HUES48 (cell line): ENCODE results near the gene PPP1R16B.

Experiments used
- H3K27ac ChIP-seq: one replicate; pipeline ENCODE4 v1.7.0; 2013; ENCODE audit warnings: low read depth, low read length, inconsistent platforms
- H3K27me3 ChIP-seq: 2 replicates; pipeline ENCODE4 v1.6.1; 2013; ENCODE audit warnings: mild to moderate bottlenecking, low read length; ENCODE audit not compliant: control insufficient read depth, insufficient read depth
- H3K36me3 ChIP-seq: 2 replicates; pipeline ENCODE4 v1.6.1; 2013; ENCODE audit warnings: low read length; ENCODE audit not compliant: control insufficient read depth, insufficient read depth
- H3K4me1 ChIP-seq: 2 replicates; pipeline ENCODE4 v1.6.1; 2013; ENCODE audit warnings: mild to moderate bottlenecking, low read length; ENCODE audit not compliant: control insufficient read depth, insufficient read depth
- H3K4me3 ChIP-seq: 2 replicates; pipeline ENCODE4 v1.5.1; 2013; ENCODE audit warnings: mild to moderate bottlenecking, low read depth, low read length
- H3K9ac ChIP-seq: 2 replicates; pipeline ENCODE4 v1.6.1; 2013; ENCODE audit warnings: mild to moderate bottlenecking, low read depth, low read length, moderate library complexity
- H3K9me3 ChIP-seq: 2 replicates; pipeline ENCODE4 v1.6.1; 2013; ENCODE audit warnings: low read length; ENCODE audit not compliant: control insufficient read depth, insufficient read depth

PPP1R16B gene

GRCh38 chr20:38924718-38925117 is 119.2 kb downstream of the PPP1R16B start:
- H3K27me3 ChIP-seq = no peaks in the 10 kb centered on the region
- peaks cover 10% of the 10 kb centered on the region; the same call in 1 of the 2 replicates for H3K36me3 ChIP-seq
- H3K9me3 ChIP-seq = no peaks in the 10 kb centered on the region
- H3K4me1 ChIP-seq = peaks cover 10% of the 10 kb centered on the region; the same call in 1 of the 2 replicates
- H3K9ac ChIP-seq = no peak overlapping the region
- H3K4me3 ChIP-seq = no peak overlapping the region
- no peak overlapping the region for H3K27ac ChIP-seq

GRCh38 chr20:38926142-38926933 is 120.8 kb downstream of the PPP1R16B start, which contains the start of gene FAM83D:
FAM83D (plus strand) TSS chr20:38926417; CDS start chr20:38926443, 26 bp downstream.
- peaks cover 16% of the 10 kb centered on the region; the same call in 1 of the 2 replicates for H3K36me3 ChIP-seq
- H3K27me3 ChIP-seq = no peaks in the 10 kb centered on the region
- peak within 1 kb of the TSS; percentile 96 for H3K4me3 ChIP-seq
- peak within 1 kb of the TSS; percentile 85 for H3K9ac ChIP-seq
- peak within 1 kb of the TSS; percentile 70 for H3K27ac ChIP-seq
- H3K9me3 ChIP-seq = no peaks in the 10 kb centered on the region
- peaks cover 10% of the 10 kb centered on the region; the same call in 1 of the 2 replicates for H3K4me1 ChIP-seq

GRCh38 chr20:38926934-38927616 is 121.6 kb downstream of the PPP1R16B start:
- H3K4me1 ChIP-seq = peaks cover 10% of the 10 kb centered on the region; the same call in 1 of the 2 replicates

DNA sequence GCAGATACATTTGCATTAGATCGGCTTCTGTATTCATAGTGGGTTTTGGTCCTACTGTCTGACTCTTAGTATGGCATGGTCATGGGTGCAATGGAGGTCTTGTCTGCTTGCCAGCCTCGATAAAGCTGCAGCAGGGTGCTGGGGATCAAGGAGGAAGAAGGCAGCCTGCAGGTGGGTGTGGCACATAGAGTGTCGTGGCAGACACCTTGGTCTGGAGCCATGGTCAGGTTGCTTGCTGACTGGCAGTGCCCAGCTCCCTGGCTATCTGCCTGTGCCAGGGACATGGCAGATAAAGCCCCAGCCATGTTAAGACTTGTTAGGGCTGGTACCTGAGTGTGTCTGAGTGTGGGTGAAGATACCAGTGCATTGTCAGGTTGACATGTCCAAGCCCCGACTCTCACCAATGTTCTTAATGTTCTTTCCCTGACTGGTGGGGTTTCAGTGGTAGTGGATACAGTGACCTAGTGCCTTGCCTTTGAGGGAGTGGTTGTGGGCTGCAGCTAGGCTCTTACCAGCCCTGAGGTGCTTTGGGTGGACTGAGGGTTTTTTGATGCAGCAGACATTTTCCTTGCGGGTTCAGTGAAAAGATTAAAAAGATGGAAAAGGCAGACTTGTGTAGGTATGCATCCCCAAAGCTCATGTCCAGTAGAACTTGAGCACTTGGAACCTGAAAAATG is 122.5 kb downstream of the PPP1R16B start:
- H3K36me3 ChIP-seq = peaks cover 16% of the 10 kb centered on the region; the same call in 1 of the 2 replicates
- H3K9ac ChIP-seq = no peak overlapping the region; the same call in 1 of the 2 replicates
- H3K4me1 ChIP-seq = peaks cover 10% of the 10 kb centered on the region; the same call in 1 of the 2 replicates
- H3K27ac ChIP-seq = no peak overlapping the region
- no peaks in the 10 kb centered on the region for H3K9me3 ChIP-seq
- no peaks in the 10 kb centered on the region for H3K27me3 ChIP-seq
- peak overlapping the region; percentile 96 for H3K4me3 ChIP-seq

More at GRCh38 chr20:38926934-38927616, 121.6 kb downstream of the PPP1R16B start:
- peak overlapping the region; percentile 96 for H3K4me3 ChIP-seq
- H3K9me3 ChIP-seq = no peaks in the 10 kb centered on the region
- H3K27me3 ChIP-seq = no peaks in the 10 kb centered on the region
- peak overlapping the region; percentile 70 for H3K27ac ChIP-seq
- peaks cover 16% of the 10 kb centered on the region; the same call in 1 of the 2 replicates for H3K36me3 ChIP-seq
- H3K9ac ChIP-seq = peak overlapping the region; percentile 85

DNA sequence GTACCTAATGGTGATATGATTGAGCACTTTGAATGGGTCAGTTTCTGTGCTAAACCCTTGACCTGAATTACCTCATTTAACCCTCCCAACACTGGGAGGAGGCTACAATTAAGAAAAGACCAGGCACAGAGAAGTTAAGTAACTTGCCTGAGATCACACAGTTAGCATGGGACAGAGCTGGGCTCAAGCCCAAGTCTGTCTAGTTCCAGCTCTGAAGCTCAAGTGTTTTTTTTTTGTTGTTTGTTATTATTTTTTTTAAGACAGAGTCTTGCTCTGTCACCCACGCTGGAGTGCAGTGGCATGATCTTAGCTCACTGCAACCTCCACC is 124.7 kb downstream of the PPP1R16B start:
- Histone ChIP-seq H3K36me3 (peaks cover 22% of the 10 kb centered on the region; the same call in 1 of the 2 replicates), H3K27me3 (no peaks in the 10 kb centered on the region), H3K9me3 (no peaks in the 10 kb centered on the region), H3K9ac (no peak overlapping the region), H3K27ac (no peak overlapping the region), H3K4me3 (no peak overlapping the region), H3K4me1 (peaks cover 10% of the 10 kb centered on the region; the same call in 1 of the 2 replicates)

GRCh38 chr20:38931984-38932383 is 126.5 kb downstream of the PPP1R16B start:
- Histone ChIP-seq H3K27ac (no peak overlapping the region), H3K4me1 (peaks cover 10% of the 10 kb centered on the region; the same call in 1 of the 2 replicates), H3K9me3 (no peaks in the 10 kb centered on the region), H3K4me3 (no peak overlapping the region), H3K9ac (no peak overlapping the region), H3K36me3 (peaks cover 32% of the 10 kb centered on the region; the same call in 1 of the 2 replicates), H3K27me3 (no peaks in the 10 kb centered on the region)

DNA sequence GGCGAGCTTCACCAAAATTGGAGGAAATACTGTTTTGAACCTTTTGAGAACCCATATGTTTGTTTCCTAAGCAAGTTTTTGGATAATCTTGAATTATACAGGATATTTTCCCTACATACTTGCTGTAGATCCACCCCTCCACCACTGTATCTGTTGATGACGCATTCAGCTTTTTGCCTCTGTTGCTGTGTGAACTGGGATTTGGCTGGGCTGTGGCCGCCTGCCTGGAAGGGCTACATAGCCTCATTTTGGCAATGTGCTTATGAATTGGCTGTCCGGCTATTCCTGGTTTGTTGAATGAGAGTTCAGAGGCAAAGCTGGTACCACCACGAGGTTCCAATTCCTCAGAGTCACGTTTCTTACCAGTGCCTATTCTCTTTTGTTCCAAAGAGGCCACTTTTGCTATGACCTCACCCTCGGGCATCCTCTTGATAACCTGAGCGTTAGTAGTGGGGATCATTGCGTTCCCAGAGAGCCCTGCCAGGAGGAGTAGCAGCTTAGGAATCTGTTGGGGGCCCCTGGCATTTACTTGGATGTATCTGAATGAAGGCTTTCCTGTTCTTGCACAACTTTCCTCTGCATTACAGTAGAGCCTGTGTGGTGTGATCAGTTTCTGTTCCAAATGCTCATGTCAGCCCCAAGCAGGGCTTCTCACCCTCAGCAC is 127.1 kb downstream of the PPP1R16B start:
- H3K9me3 ChIP-seq = no peaks in the 10 kb centered on the region
- H3K27me3 ChIP-seq = no peaks in the 10 kb centered on the region
- H3K9ac ChIP-seq = no peak overlapping the region
- H3K27ac ChIP-seq = no peak overlapping the region
- peaks cover 32% of the 10 kb centered on the region; the same call in 1 of the 2 replicates for H3K36me3 ChIP-seq
- peaks cover 10% of the 10 kb centered on the region; the same call in 1 of the 2 replicates for H3K4me1 ChIP-seq
- H3K4me3 ChIP-seq = no peak overlapping the region

DNA sequence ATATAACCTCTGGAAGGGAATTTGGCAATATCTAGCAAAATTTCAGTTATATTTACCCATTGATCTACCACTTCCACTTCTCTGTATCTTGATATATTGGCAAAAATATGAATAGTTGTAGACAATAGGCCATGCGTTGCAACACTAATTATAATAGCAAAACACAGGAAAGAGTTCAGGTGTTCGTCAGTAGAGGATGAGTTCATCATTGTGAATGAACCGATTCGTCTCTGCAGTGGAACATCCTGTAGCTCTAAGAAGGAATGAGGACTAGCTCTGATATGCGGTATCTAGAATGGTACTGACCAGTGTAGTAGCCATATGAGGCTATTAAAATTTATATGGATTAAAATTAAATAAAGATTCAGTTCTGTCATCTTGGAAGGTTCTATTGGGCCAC is 129.0 kb downstream of the PPP1R16B start:
- Histone ChIP-seq H3K27me3 (no peaks in the 10 kb centered on the region), H3K4me3 (no peak overlapping the region), H3K4me1 (no peaks in the 10 kb centered on the region), H3K27ac (no peak overlapping the region), H3K9me3 (no peaks in the 10 kb centered on the region), H3K9ac (no peak overlapping the region), H3K36me3 (peaks cover 39% of the 10 kb centered on the region)

- Histone ChIP-seq H3K27me3 (no peaks in the 10 kb centered on the region), H3K9me3 (no peaks in the 10 kb centered on the region), H3K4me1 (no peaks in the 10 kb centered on the region), H3K36me3 (peaks cover 34% of the 10 kb centered on the region), H3K9ac (no peak overlapping the region), H3K4me3 (no peak overlapping the region), H3K27ac (no peak overlapping the region)
Observed at GRCh38 chr20:38935285-38935684, 129.8 kb downstream of the PPP1R16B start.

DNA sequence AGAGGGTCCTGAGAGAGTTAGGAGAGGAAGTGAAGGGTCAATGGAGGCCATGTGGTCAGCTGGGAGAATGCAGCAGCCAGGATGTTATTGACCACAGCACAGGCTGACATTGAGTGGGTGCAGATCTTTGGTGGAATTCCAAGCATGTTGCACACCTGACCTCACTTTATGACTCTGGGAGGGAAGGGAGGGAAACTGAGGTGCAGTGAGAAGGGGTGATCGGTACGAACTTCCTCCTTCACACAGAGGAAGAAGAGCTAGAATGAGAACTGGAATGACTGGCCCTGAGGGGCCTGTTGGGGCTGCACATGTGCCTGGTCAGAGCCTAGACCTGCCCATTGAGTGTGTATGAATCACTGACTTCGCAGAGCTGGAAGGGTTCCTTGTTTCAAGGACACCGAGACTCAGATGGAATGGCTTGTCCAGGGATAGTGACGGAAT is 130.5 kb downstream of the PPP1R16B start:
- no peak overlapping the region for H3K4me3 ChIP-seq
- no peak overlapping the region for H3K9ac ChIP-seq
- H3K36me3 ChIP-seq = peaks cover 38% of the 10 kb centered on the region
- H3K4me1 ChIP-seq = no peaks in the 10 kb centered on the region
- H3K27ac ChIP-seq = no peak overlapping the region
- H3K9me3 ChIP-seq = no peaks in the 10 kb centered on the region
- no peaks in the 10 kb centered on the region for H3K27me3 ChIP-seq
